Stimulated activated CD8-positive, alpha-beta memory T cell treated with anti-CD3 and anti-CD28 coated beads, Interleukin-12 subunit alpha, Interleukin-12 subunit beta, amount 100 ng/mL, for 1 hour (primary cell): ENCODE data around the gene DNAAF2.
A peak's percentile ranks its signal among the peaks of the same experiment; 100 is the strongest.
"Not testable (repeated sequence)": the region's sequence is repeated elsewhere in the genome, so short reads cannot be mapped to it uniquely, and the experiment has no call there.

Experiments used
- DNase-seq: peaks from one replicate; pipeline ENCODE4 v3.0.0-alpha.2; 2020; ENCODE audit warnings: low read depth

The DNAAF2 gene

DNA sequence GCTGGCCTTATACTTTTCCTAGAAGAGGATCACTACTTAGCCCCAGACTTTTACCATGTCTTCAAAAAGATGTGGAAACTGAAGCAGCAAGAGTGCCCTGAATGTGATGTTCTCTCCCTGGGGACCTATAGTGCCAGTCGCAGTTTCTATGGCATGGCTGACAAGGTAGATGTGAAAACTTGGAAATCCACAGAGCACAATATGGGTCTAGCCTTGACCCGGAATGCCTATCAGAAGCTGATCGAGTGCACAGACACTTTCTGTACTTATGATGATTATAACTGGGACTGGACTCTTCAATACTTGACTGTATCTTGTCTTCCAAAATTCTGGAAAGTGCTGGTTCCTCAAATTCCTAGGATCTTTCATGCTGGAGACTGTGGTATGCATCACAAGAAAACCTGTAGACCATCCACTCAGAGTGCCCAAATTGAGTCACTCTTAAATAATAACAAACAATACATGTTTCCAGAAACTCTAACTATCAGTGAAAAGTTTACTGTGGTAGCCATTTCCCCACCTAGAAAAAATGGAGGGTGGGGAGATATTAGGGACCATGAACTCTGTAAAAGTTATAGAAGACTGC is 12.9 kb downstream of the DNAAF2 start:
- no peak for DNase-seq

DNA sequence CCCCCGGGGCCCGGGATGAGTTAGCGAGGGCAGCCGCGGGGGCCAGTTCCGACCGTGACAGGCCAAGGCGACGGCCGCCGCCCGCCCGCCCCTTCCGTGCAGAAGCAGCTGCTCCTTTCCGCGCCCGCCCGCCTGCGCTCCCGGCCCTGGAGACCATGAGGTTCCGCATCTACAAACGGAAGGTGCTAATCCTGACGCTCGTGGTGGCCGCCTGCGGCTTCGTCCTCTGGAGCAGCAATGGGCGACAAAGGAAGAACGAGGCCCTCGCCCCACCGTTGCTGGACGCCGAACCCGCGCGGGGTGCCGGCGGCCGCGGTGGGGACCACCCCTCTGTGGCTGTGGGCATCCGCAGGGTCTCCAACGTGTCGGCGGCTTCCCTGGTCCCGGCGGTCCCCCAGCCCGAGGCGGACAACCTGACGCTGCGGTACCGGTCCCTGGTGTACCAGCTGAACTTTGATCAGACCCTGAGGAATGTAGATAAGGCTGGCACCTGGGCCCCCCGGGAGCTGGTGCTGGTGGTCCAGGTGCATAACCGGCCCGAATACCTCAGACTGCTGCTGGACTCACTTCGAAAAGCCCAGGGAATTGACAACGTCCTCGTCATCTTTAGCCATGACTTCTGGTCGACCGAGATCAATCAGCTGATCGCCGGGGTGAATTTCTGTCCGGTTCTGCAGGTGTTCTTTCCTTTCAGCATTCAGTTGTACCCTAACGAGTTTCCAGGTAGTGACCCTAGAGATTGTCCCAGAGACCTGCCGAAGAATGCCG is 13.7 kb downstream of the DNAAF2 start:
- no peak for DNase-seq

DNA sequence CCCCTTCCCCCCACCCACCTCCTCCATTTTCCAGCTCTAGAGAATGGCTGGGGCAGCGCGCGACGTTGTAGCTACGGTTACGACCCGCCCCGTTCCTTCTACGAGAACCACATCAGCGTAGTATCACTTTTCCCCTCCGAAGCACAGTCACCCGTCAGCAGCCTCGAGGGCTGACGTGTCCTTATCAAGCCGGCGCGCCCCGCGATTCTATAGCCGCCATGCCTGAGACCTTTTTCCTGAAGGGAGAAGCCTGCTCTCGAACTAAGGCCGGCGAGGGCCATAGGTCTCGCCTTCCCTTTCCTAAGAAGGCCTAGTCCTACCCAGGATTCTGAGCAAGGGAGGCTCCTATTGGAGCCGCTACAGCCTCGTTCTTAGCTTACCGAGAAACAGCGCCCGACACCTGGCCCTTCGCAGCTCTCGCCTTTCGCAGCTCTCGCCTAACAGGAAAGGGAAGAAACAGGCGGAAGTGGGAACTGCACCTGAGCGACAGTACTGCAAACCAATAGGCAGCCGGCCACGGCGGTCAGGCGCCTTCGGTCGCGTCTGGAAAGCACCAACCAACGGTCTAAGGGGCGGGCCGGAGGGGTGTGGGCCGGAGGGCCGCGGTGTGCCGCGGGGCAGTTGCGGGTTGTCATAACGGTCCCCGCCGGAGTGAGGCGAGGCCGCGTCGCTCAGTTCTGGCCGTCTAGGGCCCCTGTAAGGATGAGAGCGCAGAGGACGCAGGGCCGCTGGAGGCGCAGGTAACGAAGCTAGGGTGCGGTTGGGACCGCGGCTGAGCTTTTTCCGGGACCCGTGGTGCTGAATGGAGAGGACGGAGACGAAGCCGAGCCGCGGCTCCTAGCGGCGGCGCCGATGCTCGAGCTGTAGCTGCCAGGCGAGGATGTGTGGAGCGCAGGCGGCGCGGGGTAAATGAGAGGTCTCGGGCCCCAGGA is 14.6 kb downstream of the DNAAF2 start, which contains the start of the genes MGAT2 and RPL36AL:
Gene MGAT2 (plus strand): TSS at position 618 of the 932 bp plus-strand sequence. CDS start 470 bp downstream, outside the sequence.
Gene RPL36AL (minus strand): TSS at position 445 of the 932 bp plus-strand sequence. CDS start 1,522 bp downstream, outside the sequence.
- peak; percentile 86 for DNase-seq

DNA sequence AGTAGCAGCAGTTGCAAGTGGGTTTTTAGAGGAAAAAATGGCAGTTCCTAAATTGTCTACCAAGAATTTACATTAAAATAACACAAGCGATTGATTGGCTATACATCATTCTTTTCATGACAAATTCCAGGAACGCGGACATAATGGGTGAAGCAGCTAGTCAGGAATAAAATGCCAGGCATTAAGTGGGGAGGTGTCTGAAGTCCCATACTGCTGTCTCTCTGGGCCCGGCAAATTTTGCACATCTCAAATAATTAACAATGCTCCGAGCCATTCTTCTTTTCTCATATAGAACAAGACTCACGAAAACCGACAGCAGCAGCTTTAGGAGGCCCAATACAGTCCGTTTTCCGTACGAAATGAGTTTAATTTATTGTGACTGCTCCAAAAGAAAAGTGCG is 15.3 kb downstream of the DNAAF2 start:
- no peak for DNase-seq

DNA sequence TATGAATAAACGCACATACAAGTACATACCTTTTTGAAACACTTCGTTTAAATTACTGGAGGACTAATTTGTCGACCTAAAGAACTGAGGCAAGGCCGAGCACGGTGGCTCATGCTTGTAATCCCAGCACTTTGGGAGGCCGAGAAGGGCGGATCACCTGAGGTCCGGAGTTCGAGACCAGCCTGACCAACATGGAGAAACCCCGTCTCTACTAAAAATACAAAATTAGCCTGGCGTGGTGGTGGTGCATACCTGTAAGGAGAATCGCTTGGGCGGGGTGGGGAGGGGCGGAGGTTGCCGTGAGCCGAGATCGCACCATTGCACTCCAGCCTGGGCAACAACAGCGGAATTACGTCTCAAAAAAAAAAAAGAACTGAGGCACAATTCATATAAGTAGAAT is 15.8 kb downstream of the DNAAF2 start:
- not testable (repeated sequence) for DNase-seq

DNA sequence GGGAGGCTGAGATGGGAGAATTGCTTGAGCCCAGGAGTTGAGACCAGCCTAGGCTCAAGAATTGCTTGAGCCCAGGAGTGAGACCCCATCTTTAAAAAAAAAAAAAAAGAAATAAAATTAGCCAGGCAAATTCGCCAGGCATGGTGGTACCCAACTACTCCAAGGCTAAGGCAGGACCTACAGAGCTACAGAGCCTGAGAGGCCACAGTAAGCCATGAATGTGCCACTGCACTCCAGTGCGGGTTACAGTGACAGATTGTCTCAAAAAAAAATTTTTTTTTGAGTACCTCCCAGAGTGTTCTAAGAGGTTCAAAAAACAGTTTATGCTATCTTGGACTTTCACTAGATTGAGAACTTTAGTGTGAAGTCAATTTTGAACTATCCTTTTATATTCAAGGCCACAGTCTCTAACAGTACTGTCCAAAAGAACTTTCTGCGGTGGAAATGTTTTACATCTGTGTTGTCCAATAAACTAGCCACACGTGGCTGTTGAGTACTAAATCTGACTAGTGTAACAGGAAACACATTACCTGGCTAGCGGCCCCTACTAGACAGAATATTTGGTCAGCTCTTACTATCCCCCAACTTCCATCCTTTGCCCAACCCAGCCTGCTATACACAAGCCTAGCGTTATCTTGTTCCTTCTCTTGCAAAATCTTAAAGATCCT is 17.1 kb downstream of the DNAAF2 start:
- DNase-seq: no peak

DNA sequence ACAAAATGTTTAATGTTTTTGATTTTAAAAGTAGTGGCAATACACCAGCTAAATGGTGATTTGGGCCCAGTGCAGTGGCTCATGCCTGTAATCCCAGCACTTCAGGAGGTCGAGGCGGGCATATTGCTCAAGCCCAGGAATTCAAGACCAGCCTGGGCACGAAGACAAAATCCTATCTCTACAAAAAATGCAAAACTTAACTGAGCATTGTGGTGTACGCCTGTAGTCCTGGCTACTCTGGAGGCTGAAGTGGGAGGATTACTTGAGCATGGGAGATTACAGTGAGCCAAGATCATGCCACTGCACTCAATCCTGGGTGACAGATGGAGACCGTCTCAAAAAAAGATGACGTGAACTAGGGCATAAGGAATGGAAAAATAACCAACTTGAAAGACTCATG is 19.3 kb downstream of the DNAAF2 start:
- DNase-seq: no peak

DNA sequence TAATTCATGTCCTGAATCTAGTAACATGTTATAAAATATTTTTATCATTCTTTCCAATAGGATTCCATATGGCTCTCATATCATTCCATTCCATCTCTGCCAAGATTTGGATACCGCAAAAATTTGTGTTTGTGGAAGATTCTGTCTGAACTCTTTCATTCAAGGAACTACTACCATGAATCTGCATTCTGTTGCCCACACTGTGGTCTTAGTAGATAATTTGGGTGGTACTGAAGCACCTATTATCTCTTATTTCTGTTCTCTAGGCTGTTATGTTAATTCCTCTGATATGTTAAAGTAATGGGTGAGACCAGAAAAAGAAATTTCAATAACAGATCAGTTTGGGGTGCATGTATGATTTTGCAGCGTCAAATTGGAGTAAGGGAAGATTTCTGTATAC is 20.8 kb downstream of the DNAAF2 start:
- no peak for DNase-seq

DNA sequence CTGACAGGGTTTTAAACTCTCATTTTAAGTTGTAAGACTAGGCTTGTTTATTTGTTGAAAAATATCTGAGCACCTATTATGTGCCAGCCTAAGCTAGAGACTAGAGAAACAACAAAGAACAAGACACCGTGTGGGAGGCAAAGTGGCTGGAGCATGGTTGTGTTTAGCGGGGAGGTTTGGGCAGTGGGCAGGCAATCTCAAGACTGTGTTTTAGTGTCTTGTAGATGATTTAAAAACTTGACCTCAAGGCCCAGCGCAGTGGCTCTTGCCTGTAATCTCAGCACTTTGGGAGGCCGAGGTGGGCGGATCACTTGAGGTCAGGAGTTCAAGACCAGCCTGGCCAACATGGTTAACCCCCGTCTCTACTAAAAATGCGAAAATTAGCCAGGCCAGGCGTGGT is 22.4 kb downstream of the DNAAF2 start:
- no peak for DNase-seq

DNA sequence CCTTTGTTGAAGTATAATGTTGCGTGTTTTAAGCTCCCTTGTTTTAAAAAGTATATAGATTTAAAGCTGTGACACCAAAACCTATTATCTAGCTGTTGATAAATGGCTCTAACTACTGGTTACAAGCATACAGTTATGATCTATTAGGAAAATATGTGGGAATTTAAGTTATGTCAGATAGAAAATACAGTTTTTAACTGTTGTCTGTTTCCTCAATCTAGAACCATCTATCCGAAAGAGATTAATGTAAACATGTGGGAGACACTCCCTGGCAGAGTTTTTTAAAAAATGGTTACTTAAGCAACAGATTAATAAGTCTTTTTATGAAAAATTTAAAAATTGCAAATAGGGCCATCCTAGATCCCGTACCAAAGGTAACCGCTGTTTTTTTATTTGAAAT is 22.8 kb downstream of the DNAAF2 start:
- no peak for DNase-seq

DNA sequence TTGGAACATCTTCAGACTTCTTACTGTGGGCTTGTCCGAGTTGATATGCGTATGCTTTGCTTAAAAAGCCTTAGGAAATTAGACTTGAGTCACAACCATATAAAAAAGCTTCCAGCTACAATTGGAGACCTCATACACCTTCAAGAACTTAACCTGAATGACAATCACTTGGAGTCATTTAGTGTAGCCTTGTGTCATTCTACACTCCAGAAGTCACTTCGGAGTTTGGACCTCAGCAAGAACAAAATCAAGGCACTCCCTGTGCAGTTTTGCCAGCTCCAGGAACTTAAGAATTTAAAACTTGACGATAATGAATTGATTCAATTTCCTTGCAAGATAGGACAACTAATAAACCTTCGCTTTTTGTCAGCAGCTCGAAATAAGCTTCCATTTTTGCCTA is 27.5 kb downstream of the DNAAF2 start:
- DNase-seq: no peak

DNA sequence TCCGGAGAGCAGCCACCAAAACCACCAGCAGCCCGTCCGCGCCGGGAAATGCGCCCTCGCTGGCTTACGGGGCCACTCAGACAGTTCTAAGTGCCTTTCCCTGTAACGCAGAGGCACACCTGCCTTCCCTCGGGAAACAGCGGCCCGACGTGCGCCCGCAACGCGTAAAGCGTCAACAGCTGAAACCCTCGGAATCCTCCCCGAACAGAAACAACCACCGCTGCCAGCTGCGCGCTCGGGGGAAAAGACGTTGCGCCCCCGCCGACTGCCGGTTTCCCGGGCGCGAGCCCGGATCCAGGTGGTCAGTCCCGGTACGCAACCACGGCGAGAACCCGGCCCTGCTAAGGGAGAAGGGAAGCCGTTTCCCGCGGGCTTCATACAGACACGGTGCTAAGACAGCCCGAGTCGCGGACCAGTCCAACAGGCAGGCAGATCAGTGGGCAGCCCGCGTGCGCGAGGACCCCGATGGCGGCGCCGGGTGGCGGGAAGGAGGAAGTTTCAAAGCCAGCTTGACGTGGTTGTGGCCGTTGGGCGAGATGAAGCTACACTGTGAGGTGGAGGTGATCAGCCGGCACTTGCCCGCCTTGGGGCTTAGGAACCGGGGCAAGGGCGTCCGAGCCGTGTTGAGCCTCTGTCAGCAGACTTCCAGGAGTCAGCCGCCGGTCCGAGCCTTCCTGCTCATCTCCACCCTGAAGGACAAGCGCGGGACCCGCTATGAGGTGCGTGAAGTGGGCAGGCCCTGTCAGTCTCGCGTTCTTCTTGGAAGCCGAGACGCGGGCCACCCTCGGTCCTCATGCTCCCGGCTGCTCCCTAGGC is 36.4 kb downstream of the DNAAF2 start, which contains the start of gene LRR1:
Gene LRR1 (plus strand): TSS at position 456 of the 816 bp plus-strand sequence. CDS start 81 bp downstream, at position 537.
- DNase-seq: peak; percentile 72

DNA sequence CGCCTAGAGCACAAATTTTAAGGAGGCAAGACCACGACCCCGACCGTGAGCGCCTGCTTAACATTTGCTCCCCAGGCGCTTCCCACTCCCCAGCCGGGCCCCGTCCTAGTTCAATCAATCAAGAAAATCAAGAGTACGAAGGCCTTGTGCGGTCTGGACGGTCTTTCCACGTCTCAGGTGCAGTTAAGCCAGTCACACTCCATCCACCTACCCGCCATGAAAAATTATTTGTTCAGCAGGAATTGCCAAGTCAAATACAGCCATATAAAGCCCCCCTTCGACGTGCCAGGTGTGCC is 36.9 kb downstream of the DNAAF2 start:
- DNase-seq: no peak

DNA sequence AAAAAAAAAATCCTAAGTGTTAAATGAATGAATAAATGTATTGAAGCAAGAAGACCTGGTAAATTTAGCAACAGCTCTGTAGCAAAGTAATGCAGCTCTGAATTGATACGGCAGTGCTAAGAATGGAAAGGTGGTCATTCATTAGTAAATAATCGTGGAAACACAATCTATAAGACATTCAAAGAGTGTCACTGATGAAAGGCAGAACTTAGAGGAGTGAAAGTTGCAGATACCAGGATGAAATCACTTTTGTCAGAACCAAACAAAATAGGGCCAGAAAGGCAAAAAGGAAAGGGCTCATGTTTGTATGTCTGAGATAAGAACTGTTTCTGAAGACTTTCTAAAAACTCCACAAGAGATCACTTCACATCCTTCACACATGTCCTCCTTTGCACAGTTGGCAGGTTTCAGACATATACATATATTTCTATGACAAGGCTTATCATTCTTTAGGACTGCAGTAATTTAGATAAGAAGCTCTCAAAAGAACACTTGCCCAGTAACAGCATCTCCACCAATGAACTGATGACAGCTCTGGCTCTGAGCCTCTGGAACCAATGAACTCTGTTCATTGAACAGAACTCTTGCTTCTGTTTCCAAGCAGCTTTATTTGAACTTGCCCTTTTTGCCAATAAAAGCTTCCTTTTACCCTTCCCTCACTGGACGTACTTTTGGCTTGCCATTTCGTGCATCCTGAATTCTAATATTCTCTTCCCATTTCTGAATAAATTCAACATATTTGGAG is 40.5 kb downstream of the DNAAF2 start:
- DNase-seq: no peak

DNA sequence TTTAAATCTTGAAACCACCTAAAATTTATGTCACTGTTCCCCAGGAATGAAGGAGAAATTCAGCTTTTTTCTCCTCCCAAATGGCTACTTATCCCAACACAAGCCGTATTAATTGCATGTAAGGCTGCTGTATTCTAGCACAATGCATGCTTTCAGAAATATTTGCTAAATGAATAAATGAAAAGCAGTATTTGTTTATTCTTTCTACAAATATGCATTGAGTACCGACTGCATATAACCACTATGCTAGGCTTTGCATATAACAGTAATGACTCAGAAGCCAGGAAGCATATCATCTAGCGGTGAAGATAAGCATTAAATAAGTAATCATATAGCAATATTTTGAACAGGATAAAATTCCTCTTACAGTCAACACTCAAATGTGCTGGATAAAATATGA is 42.0 kb downstream of the DNAAF2 start:
- no peak for DNase-seq

DNA sequence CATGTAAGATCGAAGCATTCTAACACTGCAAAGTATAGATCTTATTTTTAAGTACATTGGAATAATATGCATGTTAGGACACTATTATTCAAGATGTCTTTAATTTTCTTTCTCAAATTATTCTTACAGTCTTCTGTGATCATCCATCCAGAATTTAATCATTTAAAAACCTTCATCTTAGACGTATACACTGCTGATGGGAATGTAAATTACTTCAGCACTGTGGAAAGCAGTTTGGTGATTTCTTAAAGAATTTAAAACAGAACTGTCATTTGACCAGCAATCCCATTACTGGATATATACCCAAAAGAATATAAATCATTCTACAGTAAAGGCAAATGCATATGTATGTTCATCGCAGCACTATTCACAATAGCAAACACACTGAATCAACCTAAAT is 45.7 kb downstream of the DNAAF2 start:
- no peak for DNase-seq

DNA sequence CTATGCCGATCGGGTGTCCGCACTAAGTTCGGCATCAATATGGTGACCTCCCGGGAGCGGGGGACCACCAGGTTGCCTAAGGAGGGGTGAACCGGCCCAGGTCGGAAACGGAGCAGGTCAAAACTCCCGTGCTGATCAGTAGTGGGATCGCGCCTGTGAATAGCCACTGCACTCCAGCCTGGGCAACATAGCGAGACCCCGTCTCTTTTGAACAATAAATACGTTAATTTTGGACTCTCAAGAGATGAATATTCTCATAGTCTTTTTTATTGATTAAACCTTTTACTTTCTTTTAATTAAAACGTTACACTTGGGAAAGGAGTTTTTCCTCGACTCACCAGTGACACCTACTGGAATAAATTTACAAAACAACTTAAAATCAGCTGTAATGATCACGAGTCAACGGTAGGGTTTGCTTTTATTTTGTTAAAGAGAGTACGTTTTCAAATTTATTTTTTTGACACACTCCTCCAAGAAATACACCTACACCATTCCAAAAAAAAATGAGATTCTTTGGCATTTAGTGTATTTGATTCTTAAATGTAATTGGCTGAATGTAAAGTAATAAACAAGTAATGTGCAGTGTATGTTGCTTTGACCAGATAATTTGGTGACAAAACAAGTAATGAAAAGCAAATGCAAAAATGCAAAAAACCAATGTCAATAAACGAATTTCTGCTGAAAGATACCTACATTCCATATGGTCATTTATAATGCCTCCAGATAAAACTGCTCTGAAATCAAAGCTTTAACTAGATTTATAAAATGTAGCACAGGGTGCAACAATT is 48.2 kb downstream of the DNAAF2 start:
- peak; percentile 8 for DNase-seq

DNA sequence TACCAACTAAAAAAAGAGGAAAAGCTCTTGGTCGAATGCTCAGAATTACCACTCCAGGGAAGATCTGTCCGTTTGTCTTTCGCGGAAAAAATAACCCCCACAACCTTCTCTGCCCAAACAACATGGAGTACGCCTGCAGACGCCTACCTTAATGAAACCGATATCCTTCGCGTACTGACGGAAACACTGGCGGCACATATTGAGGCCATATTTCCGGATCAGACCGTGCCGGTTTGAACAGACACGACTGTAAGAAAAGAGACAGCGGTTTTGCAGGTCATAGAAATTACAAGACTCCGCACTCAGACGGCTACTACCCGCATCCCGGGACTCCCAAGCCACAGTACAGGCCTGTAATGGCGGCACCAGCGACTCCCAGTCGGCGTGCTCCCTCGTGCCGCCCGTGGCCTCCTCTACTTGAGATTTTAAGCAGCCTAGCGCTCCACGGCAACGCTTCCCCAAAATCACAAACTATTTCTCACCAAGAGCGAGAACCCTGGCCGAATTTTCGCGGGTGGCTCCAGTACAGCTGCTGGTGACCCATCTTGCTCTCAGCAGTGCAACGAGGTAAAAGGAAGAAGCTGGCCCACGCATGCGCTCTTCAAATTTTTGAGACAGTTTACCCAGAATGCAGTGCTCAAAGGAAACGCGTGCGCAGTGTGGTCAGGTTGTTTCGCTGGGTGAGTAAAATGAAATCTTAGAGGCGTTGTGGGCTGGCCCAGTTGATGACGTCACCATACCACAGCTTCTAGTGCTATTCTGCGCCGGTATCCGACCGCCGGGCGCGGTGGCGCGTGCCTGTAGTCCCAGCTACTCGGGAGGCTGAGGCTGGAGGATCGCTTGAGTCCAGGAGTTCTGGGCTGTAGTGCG is 49.0 kb downstream of the DNAAF2 start, which contains the start of gene RPS29:
Gene RPS29 (minus strand): TSS at position 578 of the 870 bp plus-strand sequence. CDS start 34 bp downstream, at position 544.
- peak; percentile 97 for DNase-seq
